DMS53 treated with DMSO at 0.1 percent for 48 hours (cell line): ENCODE results near the gene SEMA3G.

Experiments used
- DNase-seq: peaks from one replicate; lab custom pipeline; 2025; ENCODE audit not compliant: unreplicated experiment; lab: John Stamatoyannopoulos, UW

The SEMA3G gene

DNA sequence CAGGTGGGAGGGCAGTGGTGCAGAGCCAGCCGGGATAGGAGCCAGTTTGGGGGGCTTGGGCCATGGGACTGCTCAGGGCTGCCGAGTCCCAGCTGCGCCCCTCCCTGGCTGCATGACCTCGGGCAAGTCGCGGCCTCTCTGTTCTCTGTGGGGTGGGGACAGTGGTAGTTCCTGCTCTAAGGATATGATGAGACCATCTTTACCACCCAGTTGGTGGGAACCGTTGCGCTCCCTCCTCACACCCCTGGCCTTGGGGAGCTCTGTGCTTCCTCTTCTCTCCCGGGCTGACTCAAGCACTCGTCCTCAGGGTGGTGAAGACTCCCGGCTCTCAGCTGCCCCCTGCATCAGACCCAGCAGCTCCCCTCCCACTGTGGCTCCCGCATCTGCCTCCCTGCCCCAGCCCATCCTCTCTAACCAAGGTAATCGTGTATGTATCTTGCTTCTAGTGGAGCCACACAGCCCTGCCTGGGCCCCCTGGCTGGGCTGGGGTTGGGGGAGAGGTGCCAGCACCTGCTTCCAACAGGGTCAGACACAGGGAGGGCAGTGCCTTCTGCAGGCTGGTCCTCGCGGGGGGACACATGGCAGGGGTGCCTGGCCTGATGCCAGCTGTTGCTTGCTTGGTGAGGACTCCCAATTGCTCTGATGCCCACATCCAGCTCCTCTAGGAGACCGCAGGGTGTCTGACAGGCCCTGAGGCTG lies 35.1 kb upstream of the SEMA3G start:
- no peak for DNase-seq

DNA sequence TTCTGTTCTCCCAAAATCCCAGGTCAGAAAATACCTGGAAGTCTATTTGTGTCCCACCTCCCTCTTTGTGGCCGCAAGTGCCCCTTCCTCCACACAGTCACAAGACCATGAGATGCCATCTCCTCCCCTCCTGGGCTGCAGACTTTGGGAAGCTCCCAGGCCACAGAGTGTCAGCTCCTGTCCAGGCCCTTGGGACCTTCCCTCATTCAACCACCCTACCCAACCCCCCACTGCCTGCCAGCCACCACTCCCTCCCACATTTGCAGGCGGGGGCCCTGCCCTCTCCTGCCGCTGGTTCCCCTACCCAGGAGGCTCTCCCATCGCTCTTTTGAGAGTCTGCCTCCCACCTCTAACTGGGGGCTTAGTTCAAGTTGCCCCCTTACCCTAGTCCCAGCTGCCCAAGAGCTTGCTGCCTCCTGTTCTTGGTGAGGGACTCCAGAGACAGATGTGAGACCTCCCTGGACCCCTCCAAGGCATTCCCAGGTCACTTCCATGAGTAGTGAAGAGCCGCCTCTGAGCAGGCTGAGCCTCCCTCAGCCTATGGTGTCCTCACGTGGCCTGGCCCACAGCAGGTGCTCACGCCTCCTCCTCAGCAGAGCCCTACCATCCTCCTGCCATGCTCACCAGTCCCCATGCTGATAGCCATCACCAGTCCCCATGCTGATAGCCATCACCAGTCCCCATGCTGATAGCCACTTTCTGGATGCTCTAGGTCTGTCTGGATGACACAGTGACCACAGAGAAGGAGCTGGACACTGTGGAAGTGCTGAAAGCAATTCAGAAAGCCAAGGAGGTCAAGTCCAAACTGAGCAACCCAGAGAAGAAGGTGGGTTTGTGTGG lies 34.4 kb upstream of the SEMA3G start:
- DNase-seq = no peak

DNA sequence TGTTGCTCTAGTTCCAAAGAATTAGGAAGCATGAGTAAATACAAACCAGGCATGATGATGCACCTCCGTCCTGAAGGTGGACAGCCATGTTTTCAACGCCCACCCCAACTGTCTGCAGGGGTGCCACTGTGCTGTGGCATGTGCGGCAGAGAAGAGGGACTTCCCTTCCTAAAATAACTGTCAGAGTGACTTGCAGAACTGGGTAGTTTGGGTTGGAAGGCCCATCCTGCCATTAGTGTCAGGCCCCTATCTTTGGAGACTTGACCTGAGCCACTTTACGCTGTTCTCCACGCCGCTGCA lies 32.8 kb upstream of the SEMA3G start:
- DNase-seq = no peak

DNA sequence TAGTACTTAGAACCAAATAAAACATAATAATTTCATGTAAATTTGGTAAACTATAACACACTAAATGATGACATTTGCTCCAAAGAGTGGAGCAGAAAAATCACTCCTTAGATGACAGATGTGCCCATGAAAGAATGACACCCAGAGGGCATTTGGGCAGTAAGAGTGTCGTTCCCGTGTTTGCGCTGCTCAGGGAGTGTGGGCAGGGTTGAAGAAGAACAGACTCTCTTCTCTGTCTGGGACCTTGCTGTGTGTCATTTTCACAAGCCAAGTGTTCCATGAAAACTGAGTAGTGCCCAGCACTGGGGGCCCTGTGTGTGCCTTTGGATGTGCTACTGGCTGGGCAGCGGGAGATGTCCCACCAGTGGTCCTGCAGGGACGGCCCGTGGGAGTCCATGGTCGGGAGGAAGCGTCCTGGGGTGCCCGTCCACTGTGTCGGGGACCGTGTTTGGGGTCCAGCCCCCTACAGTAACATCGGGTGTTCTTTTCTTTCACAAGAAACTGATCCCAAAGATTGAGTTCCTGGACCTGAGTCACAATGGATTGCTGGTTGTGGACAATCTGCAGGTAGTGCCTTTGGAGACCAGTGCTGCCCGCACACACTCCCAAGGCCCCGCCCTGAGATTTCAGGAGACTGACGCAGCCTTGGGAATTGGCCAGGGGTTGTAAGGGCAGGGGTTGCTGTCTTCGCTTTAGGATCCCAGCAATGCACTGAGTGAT lies 32.3 kb upstream of the SEMA3G start:
- DNase-seq = no peak

DNA sequence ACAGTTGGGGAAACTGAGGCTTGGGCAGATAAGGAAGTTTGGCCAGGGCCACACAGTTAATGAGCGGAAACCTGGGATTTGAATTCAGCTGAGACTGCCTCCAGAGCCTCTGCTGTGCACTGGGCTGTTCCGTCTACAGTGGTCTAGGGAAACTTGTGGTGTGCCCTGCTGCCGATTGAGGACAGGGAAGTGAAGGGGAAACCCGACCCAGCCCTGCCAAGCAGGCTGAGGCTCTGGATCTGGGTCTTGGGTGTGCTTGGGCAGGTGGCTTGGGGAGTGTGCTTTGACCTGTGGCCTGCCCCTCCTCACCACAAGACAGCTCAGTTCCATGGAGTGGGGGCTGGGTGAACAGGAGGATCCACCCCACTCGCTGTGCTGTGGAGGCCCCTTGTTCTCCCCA lies 28.1 kb upstream of the SEMA3G start:
- no peak for DNase-seq

DNA sequence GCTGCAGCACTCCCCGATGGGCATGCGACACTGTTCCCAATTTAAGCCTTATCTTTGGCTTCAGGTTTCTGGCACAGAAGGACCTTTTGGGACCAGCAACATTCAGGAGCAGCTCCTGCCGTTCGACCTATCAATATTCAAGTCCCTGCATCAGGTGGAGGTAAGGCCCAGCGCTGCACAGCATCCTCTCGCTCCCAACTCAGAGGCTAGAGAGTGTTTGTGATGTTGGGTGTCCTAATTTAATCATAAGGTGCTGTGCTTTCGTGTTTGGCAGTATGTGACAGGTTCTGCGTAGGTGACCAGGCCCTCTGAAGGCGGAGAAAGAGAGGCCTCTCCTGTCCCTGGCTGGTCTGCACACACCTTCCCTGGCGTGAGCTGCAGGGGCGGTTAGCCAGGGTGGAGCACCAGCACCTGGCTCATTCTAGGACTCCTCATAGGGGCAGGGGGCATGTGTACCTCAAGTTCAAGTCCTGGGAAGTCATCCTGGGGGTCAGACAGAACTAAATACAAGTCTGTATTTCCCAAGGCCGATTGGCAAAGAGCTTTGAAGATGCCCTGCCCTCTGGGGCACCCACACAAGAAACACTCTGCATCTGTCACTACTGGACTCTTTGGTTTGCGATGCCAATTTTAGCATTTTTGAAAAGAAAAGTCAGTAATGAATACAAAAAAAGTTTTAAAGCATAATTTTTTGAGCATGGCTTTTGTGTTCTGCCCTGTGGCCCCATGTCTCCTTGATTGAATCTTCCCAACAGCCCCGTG lies 27.5 kb upstream of the SEMA3G start:
- no peak for DNase-seq

DNA sequence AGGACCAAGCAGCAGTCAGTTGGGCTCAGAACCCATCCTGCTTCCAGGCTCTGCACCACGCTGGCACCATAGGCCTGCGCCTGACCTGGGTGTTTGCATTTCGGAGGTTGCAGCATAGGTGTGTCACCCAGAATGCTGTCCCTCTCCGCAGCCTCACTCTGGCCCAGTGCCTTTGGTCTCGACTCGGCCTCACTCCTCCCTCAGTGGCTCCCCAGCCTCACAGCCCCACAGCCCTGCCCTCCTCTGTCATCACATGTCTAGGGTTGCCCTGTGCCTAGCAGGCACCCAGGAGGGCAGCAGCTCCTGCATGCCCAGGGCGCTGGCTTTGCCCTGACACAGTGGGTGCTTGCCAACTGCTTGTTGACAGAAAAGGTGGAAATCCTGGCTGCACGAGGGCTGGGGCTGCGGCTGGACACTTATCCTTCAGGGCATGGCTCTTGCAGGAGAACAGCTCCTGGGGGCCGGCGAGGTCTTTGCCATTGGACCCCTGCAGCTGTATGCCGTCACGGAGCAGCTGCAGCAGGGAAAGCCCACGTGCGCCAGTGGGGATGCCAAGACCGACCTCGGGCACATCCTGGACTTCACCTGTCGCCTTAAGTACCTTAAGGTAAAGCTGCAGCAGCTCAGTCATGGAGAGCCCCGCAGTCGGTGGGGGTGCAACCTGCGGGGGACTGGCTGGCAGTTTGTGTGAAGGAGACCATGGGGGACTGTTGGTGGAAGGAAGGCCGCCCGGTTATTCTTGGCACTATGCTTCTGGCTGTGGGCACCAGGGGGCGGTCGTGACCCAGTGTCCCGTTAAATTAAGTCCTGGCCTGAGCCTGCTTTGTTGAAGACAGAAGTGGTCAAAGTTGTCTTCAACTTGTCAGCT lies 26.7 kb upstream of the SEMA3G start:
- peak; percentile 16 for DNase-seq

DNA sequence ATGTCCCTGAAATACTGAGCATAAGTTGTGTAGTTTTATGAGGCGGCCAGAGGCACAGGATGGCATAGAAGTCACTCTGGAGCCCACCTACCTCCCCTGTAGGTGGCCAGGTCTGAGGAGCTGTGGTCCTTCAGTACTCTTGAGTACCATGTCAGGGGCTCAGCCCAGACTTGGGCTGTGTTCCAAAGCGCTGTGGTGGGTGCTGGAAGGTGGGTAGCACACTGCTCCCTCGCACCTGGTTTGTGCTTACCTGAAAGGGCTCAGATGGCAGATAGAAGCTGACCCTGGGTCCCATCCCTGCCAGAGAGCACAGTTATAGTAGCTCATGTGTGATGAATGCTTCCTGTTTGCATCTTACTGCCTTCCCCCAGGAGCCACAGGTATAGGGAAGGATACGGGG lies 26.0 kb upstream of the SEMA3G start:
- no peak for DNase-seq

DNA sequence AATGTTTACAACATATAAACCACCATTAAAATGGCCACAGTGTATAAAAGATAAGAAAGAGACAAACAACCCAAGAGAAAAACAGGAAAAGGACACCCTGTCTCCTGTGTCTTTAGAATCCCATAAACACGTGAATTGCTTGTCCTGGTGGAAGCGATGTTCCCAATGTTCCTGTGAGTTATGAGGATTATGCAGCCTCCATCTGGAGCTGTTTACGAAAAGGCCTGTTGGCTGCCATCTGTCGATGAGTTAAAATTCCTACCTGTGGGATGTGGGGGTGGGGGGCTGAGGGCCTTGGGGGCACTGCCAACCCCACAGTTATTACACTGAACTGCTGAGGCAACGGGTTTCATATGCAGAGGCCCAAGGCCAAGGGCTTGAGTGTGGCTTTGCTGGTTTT lies 24.1 kb upstream of the SEMA3G start:
- DNase-seq = no peak

DNA sequence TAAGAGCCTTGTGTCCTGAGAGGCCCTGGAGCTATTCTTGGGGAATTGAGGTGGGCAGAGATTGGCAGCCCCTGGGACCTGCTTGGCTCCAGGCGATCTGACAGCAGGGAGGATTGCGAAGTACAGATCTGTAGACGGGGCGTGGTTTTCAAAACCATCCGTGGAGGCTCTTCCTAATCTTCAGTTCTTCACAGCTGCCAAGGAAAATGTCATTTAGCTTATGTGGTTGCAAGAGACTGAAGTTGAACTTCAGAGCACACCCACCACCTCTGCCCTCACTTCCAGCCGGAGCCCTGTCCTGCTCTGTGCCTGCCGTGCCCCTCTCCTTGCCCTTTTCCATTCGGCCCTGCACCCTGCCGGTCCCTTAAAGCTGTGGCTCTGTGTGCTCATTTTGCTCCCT lies 23.4 kb upstream of the SEMA3G start:
- no peak for DNase-seq

DNA sequence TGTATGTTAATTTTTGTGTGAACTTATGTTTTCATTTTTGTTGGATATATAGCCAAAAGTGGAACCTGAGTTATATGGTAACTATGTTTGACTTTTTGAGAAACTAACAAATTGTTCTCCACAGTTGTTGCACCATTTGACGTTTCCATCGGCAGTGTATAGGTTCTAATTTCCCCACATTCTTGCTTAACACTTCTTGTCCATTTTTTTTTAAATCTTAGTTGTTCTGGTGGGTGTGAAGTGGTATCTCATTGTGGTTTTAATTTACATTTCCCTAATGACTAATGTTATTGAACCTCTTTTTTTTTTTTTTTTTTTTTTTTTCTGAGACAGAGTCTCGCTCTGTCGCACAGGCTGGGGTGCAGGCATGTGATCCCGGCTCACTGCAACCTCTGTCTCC lies 18.5 kb upstream of the SEMA3G start:
- no peak for DNase-seq

DNA sequence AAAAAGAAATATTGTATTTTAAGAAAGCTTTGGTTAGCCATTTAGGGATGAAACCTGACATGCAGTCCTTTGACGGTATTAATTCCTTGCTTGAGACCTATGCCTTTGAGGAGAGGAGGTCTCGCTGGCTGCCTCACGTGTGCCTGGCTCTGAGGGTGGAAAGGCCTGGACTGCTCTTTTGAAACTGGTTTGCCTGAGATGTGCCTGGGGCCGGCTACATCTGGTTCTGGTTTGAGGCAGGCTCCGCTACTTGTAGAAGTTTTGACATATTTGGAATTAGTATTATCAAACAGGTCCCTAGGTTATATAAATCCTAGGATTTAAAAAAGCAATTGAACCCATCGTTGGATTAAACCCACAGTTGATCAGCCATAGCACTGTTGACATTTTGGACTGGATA lies 17.0 kb upstream of the SEMA3G start:
- DNase-seq = no peak

DNA sequence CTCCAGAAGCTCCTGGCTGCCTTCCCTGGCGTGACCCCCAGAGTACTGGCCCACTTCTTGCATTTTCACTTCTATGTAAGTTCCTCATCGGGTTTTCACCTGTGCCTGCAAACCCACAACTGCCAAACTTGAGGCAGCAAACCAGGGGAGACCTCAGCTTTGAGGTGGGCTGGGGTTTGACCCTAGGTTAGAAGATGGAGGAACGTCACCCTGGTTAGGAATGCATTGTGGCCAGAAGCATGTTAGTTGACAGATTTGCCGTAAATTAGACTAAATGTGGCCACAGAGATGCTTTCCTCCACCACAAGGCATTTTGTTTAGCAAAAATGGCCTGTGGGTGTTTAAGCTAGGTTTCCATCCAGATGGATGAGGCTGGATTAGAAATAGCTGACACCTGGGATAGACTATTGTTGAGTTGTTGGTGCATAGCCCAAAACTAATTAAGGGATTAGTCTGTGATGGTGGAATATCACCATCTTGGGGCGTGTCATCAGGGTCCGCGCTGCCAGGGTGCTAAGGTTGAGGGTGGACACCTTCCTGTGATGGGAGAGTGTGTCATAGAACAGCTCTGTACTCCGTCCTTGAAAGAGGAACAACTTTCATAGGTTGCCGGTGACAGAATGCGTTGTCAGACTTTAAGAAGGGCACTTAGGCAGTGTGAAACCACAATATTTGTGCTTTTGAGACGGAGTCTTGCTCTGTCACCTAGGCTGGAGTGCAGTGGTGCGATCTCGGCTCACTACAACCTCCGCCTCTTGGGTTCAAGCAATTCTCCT lies 14.1 kb upstream of the SEMA3G start:
- DNase-seq = no peak

DNA sequence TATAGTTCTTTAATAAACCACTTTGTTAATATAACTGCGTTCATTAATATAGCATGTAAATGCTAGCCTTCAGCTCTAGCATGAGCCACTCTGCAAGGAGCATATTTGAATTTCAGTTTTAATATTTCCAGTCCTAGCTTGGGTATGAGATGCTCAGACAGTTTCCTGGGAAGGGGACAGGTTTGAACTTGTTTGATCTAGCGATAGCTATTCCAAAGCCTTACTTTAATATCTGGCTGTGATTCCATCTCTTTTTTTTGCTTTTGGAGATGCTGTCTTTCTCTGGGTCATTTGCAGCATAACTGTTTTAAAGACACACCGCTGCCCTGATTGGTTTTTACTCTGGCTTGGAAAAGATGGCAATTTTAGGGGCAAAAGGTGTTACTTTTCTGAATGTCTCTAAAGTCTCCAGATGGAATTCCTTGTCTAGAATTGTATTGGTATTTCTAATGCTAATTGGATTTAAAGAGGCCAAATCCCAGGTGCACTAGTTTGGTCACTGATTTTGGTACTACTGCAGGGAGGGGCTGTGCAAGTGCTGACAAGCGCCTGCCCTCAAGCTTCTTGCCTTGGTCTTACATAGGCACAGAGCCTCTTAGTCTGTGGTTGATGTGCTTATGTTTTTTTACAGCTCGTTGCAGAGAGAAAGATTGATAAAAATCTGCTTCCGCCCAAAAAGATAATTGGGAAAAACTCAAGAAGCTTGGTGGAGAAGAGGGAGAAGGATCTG lies 13.3 kb upstream of the SEMA3G start:
- DNase-seq = no peak

DNA sequence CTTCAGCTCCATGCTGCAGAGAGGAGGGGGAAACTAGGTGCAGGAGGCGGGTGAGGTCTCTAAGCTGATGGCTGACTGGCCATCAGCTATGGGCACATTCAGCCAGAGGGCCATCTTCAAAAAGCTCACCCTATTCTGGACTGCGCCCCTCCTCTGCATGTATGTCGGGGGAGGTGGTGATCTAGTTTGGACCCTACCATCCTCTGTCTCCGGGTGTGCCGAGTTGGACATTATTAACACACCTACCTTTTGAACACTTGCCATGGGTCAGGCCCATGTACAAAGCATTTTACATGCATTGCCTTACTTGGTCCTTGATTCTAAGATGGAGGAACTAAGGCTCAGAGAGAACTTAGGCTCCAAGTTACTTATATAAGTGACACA lies 11.9 kb upstream of the SEMA3G start:
- no peak for DNase-seq

DNA sequence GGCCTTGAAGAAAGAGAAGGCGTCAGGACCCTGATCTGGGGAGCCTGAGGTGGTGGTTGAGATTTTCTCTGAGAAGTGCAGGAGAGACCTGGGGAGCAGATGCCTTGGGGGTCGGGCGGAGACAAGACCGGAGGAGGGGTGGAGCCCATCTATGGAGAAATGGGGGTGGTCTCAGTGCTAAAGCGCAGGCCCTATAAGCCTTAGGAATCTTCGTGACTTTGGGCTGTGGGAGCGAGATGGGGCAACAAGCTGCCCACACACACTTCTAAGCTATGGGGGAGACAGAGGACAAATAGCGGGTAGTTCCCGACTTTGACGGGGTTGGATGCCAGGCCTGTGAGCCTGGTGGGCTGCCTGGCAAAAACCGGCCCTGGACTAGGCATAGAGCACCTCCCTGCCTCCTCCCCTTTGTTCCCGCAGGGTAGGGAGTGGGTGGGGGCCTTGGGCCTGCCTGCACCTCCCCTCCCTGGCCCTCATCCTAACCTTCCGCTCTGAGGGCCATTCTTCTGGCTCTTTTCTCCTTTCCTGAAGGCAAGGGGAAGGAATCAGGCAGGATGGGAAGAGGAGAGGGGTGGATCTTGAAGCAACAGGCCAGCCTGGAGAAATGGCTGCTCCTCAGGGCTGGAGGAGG lies 11.4 kb upstream of the SEMA3G start:
- no peak for DNase-seq

DNA sequence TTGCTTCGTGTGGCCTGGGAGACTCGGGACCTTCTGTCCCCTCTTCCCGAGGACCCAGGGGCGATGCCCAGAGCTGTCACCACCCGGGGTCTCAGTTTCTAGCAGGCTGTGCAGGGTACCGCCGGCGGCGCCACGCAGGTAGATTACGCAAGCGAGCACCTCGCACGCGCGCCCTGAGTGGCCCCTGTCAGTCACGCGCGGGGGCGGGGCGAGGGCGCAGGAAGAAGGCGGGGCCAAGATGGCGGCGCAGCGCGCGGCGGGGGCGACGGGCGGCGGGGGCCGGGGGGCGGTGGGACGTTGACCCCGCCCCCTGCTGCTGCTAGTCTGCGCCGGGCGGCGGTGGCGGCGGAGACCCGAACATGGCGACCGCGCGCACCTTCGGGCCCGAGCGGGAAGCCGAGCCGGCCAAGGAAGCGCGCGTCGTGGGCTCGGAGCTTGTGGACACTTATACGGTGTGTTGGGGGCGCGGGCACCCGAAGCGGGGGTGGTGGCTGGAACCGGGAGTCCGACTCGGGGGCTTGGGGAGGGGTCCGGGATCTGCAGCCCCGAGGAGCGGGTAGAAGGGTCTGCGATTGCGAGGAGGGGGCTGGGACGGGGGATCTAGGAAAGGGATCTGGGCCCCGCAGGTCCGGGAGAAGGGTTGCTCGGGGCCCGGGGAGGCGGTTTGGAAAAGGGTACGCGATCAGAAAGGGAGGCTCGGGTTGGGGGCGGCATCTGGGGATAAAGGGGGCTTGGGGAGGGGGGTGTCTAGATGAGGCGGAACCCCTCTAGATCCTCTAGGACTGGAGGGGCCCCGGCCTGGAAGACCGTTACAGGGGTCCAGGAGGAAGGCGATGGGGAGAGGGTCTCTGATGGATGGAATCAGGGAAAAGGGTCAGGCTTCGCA lies 10.6 kb upstream of the SEMA3G start, which contains the start of gene NISCH:
Gene NISCH, plus strand, starts transcription at position 322 of the 886 bp plus-strand sequence. Its CDS starts 38 bp downstream, at position 360.
- peak; percentile 23 for DNase-seq

DNA sequence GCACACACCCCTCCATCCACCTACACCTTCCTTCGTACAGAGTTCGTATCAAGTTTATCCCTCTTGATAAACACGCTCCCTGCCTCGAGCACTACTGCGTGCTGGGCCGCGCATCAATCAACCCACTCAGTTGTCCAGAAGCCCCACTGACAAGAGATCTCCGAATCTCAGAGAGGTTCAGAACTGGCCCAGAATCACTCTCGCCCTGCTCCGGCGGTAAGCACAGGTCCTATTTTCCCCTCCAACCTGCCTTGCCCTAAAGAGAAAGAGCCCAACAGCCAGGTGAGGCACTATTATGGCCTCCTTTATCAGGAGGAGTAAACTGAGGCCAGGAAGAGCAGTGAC lies 10.0 kb upstream of the SEMA3G start:
- DNase-seq = no peak
